HEK293 (cell line): ENCODE data around the gene TRAPPC5.

ENCODE experiments used
- FEZF1 ChIP-seq: fragments of 450-650 bp; formaldehyde crosslinking; IDR thresholded peaks from 2 replicates; pipeline ENCODE4 v1.5.1; 2016; ENCODE audit warnings: missing biosample characterization, missing genetic modification characterization
- HOXD13 ChIP-seq: sonication (generic); formaldehyde crosslinking; IDR thresholded peaks from 2 replicates; pipeline ENCODE4 v1.8.0; 2022; ENCODE audit warnings: missing genetic modification reagents, borderline replicate concordance
- KLF1 ChIP-seq: fragments of 450-650 bp; formaldehyde crosslinking; IDR thresholded peaks from 2 replicates; pipeline ENCODE4 v1.5.1; 2016; ENCODE audit warnings: missing biosample characterization, missing genetic modification characterization
- KLF8 ChIP-seq: fragments of 450-650 bp; formaldehyde crosslinking; IDR thresholded peaks from 2 replicates; pipeline ENCODE4 v1.5.1; 2016; ENCODE audit warnings: missing biosample characterization, missing genetic modification characterization
- PRDM6 ChIP-seq: fragments of 450-650 bp; formaldehyde crosslinking; IDR thresholded peaks from 2 replicates; pipeline ENCODE4 v1.5.1; 2017; ENCODE audit warnings: missing biosample characterization, missing genetic modification characterization
- ZBTB49 ChIP-seq: fragments of 450-650 bp; formaldehyde crosslinking; IDR thresholded peaks from 2 replicates; pipeline ENCODE4 v1.5.1; 2016; ENCODE audit warnings: missing biosample characterization, missing genetic modification characterization, low read depth
- ZFP41 ChIP-seq: fragments of 450-650 bp; formaldehyde crosslinking; IDR thresholded peaks from 2 replicates; pipeline ENCODE4 v1.5.1; 2016; ENCODE audit warnings: missing biosample characterization, missing genetic modification characterization, borderline replicate concordance
- ZNF138 ChIP-seq: fragments of 450-650 bp; formaldehyde crosslinking; IDR thresholded peaks from 2 replicates; pipeline ENCODE4 v1.5.1; 2016; ENCODE audit warnings: missing biosample characterization, missing genetic modification characterization, borderline replicate concordance
- ZNF146 ChIP-seq: fragments of 450-650 bp; formaldehyde crosslinking; IDR thresholded peaks from 2 replicates; pipeline ENCODE4 v1.5.1; 2016; ENCODE audit warnings: missing biosample characterization, missing genetic modification characterization
- ZNF148 ChIP-seq: fragments of 450-650 bp; formaldehyde crosslinking; IDR thresholded peaks from 2 replicates; pipeline ENCODE4 v1.5.0; 2017; ENCODE audit warnings: missing biosample characterization, missing genetic modification characterization, borderline replicate concordance
- ZNF155 ChIP-seq: fragments of 450-650 bp; formaldehyde crosslinking; IDR thresholded peaks from 2 replicates; pipeline ENCODE4 v1.5.1; 2016; ENCODE audit warnings: missing biosample characterization, missing genetic modification characterization
- ZNF211 ChIP-seq: fragments of 450-650 bp; formaldehyde crosslinking; IDR thresholded peaks from 2 replicates; pipeline ENCODE4 v1.5.1; 2016; ENCODE audit warnings: low read depth, missing biosample characterization, missing genetic modification characterization
- ZNF302 ChIP-seq: fragments of 450-650 bp; formaldehyde crosslinking; IDR thresholded peaks from 2 replicates; pipeline ENCODE4 v1.5.1; 2016; ENCODE audit warnings: missing biosample characterization, missing genetic modification characterization, low read depth
- ZNF324 ChIP-seq: fragments of 450-650 bp; formaldehyde crosslinking; IDR thresholded peaks from 2 replicates; pipeline ENCODE4 v1.5.1; 2016; ENCODE audit warnings: missing biosample characterization, missing genetic modification characterization
- ZNF555 ChIP-seq: fragments of 450-650 bp; formaldehyde crosslinking; conservative IDR thresholded peaks from 2 replicates; pipeline ENCODE4 v1.5.1; 2017; ENCODE audit warnings: missing biosample characterization, mild to moderate bottlenecking, missing genetic modification characterization, inconsistent platforms
- ZNF623 ChIP-seq: fragments of 450-650 bp; formaldehyde crosslinking; IDR thresholded peaks from 2 replicates; pipeline ENCODE4 v1.5.1; 2016; ENCODE audit warnings: missing biosample characterization, missing genetic modification characterization
- ZNF658 ChIP-seq: fragments of 450-650 bp; formaldehyde crosslinking; IDR thresholded peaks from 2 replicates; pipeline ENCODE4; 2016; ENCODE audit warnings: missing biosample characterization, missing genetic modification characterization
- ZNF791 ChIP-seq: fragments of 450-650 bp; formaldehyde crosslinking; IDR thresholded peaks from 2 replicates; pipeline ENCODE4 v1.5.1; 2016; ENCODE audit warnings: missing biosample characterization, missing genetic modification characterization
- TF ChIP-seq, protein P1 (sequence below): fragments of 450-650 bp; formaldehyde crosslinking; IDR thresholded peaks from 2 replicates; pipeline ENCODE4 v1.5.1; 2016; ENCODE audit warnings: missing biosample characterization, missing genetic modification characterization
- TF ChIP-seq, protein P2 (sequence below): fragments of 450-650 bp; formaldehyde crosslinking; IDR thresholded peaks from 2 replicates; pipeline ENCODE4 v1.5.1; 2017; ENCODE audit warnings: missing biosample characterization, missing genetic modification characterization
- TF ChIP-seq, protein P3 (sequence below): fragments of 450-650 bp; formaldehyde crosslinking; IDR thresholded peaks from 2 replicates; pipeline ENCODE4 v1.5.1; 2016; ENCODE audit warnings: missing biosample characterization, missing genetic modification characterization
- TF ChIP-seq, protein P4 (sequence below): fragments of 450-650 bp; formaldehyde crosslinking; IDR thresholded peaks from 2 replicates; pipeline ENCODE4 v1.5.1; 2016; ENCODE audit warnings: missing biosample characterization, missing genetic modification characterization, borderline replicate concordance

The TRAPPC5 gene

GRCh38 chr19:7680606-7681339 lies at the start of gene TRAPPC5 (continued):
- TF ChIP-seq ZNF148 (tag by site-specific recombination), result no peak
- TF ChIP-seq ZFP41, result no peak
- TF ChIP-seq ZBTB49 (tag by site-specific recombination), result no peak
- TF ChIP-seq ZNF555 (tag by site-specific recombination), result no peak
- TF ChIP-seq, protein P1, sequence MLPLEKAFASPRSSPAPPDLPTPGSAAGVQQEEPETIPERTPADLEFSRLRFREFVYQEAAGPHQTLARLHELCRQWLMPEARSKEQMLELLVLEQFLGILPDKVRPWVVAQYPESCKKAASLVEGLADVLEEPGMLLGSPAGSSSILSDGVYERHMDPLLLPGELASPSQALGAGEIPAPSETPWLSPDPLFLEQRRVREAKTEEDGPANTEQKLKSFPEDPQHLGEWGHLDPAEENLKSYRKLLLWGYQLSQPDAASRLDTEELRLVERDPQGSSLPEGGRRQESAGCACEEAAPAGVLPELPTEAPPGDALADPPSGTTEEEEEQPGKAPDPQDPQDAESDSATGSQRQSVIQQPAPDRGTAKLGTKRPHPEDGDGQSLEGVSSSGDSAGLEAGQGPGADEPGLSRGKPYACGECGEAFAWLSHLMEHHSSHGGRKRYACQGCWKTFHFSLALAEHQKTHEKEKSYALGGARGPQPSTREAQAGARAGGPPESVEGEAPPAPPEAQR (tag by site-specific recombination), result no peak
- TF ChIP-seq, protein P2, sequence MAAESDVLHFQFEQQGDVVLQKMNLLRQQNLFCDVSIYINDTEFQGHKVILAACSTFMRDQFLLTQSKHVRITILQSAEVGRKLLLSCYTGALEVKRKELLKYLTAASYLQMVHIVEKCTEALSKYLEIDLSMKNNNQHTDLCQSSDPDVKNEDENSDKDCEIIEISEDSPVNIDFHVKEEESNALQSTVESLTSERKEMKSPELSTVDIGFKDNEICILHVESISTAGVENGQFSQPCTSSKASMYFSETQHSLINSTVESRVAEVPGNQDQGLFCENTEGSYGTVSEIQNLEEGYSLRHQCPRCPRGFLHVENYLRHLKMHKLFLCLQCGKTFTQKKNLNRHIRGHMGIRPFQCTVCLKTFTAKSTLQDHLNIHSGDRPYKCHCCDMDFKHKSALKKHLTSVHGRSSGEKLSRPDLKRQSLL (tag by site-specific recombination), result no peak
- TF ChIP-seq ZNF324, result 0 out of 2 replicates have a peak, but pooled peaks have one; percentile 40
- TF ChIP-seq, protein P3, sequence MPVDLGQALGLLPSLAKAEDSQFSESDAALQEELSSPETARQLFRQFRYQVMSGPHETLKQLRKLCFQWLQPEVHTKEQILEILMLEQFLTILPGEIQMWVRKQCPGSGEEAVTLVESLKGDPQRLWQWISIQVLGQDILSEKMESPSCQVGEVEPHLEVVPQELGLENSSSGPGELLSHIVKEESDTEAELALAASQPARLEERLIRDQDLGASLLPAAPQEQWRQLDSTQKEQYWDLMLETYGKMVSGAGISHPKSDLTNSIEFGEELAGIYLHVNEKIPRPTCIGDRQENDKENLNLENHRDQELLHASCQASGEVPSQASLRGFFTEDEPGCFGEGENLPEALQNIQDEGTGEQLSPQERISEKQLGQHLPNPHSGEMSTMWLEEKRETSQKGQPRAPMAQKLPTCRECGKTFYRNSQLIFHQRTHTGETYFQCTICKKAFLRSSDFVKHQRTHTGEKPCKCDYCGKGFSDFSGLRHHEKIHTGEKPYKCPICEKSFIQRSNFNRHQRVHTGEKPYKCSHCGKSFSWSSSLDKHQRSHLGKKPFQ (tag by site-specific recombination), result no peak
- no peak for TF ChIP-seq ZNF211 (tag by site-specific recombination)
- TF ChIP-seq FEZF1 (tag by site-specific recombination), result no peak
- no peak for TF ChIP-seq PRDM6
- TF ChIP-seq ZNF138 (tag by site-specific recombination), result no peak
- no peak for TF ChIP-seq ZNF791 (tag by site-specific recombination)
- TF ChIP-seq ZNF302 (tag by site-specific recombination), result no peak
- TF ChIP-seq ZNF623, result no peak
- no peak for TF ChIP-seq ZNF658
- TF ChIP-seq ZNF146 (tag by site-specific recombination), result no peak
- TF ChIP-seq, protein P4, sequence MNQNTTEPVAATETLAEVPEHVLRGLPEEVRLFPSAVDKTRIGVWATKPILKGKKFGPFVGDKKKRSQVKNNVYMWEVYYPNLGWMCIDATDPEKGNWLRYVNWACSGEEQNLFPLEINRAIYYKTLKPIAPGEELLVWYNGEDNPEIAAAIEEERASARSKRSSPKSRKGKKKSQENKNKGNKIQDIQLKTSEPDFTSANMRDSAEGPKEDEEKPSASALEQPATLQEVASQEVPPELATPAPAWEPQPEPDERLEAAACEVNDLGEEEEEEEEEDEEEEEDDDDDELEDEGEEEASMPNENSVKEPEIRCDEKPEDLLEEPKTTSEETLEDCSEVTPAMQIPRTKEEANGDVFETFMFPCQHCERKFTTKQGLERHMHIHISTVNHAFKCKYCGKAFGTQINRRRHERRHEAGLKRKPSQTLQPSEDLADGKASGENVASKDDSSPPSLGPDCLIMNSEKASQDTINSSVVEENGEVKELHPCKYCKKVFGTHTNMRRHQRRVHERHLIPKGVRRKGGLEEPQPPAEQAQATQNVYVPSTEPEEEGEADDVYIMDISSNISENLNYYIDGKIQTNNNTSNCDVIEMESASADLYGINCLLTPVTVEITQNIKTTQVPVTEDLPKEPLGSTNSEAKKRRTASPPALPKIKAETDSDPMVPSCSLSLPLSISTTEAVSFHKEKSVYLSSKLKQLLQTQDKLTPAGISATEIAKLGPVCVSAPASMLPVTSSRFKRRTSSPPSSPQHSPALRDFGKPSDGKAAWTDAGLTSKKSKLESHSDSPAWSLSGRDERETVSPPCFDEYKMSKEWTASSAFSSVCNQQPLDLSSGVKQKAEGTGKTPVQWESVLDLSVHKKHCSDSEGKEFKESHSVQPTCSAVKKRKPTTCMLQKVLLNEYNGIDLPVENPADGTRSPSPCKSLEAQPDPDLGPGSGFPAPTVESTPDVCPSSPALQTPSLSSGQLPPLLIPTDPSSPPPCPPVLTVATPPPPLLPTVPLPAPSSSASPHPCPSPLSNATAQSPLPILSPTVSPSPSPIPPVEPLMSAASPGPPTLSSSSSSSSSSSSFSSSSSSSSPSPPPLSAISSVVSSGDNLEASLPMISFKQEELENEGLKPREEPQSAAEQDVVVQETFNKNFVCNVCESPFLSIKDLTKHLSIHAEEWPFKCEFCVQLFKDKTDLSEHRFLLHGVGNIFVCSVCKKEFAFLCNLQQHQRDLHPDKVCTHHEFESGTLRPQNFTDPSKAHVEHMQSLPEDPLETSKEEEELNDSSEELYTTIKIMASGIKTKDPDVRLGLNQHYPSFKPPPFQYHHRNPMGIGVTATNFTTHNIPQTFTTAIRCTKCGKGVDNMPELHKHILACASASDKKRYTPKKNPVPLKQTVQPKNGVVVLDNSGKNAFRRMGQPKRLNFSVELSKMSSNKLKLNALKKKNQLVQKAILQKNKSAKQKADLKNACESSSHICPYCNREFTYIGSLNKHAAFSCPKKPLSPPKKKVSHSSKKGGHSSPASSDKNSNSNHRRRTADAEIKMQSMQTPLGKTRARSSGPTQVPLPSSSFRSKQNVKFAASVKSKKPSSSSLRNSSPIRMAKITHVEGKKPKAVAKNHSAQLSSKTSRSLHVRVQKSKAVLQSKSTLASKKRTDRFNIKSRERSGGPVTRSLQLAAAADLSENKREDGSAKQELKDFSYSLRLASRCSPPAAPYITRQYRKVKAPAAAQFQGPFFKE, result no peak
- TF ChIP-seq ZNF155 (tag by site-specific recombination), result no peak
- no peak for TF ChIP-seq KLF1 (tag by site-specific recombination)
- no peak for TF ChIP-seq HOXD13 (CRISPR knock-in tag)
- TF ChIP-seq KLF8, result no peak
